ENCODE measurements around the gene OCLN.
"Not testable (repeated sequence)": the region's sequence is repeated elsewhere in the genome, so short reads cannot be mapped to it uniquely, and the experiment has no call there.

The OCLN gene

DNA sequence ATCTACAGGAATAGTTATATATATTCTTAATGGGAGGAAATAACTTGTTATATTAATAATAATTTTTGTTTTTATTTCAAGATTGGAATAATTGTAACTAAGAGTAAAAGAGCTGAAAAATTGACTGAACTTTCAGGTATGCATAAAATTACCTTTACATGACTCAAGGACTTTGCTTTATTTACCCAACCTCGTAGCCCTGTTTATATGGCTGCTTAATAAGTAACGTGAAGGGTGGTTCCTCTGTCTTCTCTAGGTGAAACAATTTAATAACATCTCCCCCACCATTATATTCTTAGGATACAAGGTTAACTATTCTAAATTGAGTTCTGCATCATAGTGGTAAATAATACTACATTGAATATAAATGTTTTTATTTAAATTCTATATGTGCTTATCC lies 75.5 kb downstream of the OCLN start:
- not testable (repeated sequence) for H3K4me3 ChIP-seq (ENCODE audit: low read depth in 1 of 2, low read length in 1 of 2); H3K4me1 ChIP-seq (ENCODE audit: control insufficient read depth in 1 of 2, insufficient read depth in 1 of 2, low read depth in 1 of 2, low read length in 1 of 2); H3K27ac ChIP-seq; H3K36me3 ChIP-seq; H3K27me3 ChIP-seq; H3K9me3 ChIP-seq

DNA sequence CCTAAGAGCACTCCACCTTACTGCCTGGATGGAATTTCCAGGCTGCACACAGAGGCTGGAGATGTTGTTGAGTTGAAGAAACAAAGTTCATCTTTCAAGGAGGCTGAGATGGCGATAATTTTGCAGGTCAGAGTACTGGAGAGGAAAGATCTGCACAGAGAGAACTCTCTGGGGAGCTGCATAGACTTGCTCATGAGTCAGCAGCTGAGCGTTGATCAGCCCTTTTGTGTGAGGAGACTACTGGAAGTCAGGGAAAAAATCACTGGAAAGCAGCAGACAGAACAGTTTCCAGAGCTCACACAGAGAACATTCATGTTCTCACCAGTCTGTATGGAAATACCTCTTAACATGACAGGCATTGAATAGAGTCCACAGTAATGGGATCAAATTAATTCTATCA lies 90.8 kb downstream of the OCLN start:
- H3K4me1 ChIP-seq (ENCODE audit: control insufficient read depth in 1 of 2, insufficient read depth in 1 of 2, low read depth in 1 of 2, low read length in 1 of 2); H3K4me3 ChIP-seq (ENCODE audit: low read depth in 1 of 2, low read length in 1 of 2); H3K36me3 ChIP-seq; H3K27ac ChIP-seq; H3K27me3 ChIP-seq; H3K9me3 ChIP-seq: not testable (repeated sequence)

DNA sequence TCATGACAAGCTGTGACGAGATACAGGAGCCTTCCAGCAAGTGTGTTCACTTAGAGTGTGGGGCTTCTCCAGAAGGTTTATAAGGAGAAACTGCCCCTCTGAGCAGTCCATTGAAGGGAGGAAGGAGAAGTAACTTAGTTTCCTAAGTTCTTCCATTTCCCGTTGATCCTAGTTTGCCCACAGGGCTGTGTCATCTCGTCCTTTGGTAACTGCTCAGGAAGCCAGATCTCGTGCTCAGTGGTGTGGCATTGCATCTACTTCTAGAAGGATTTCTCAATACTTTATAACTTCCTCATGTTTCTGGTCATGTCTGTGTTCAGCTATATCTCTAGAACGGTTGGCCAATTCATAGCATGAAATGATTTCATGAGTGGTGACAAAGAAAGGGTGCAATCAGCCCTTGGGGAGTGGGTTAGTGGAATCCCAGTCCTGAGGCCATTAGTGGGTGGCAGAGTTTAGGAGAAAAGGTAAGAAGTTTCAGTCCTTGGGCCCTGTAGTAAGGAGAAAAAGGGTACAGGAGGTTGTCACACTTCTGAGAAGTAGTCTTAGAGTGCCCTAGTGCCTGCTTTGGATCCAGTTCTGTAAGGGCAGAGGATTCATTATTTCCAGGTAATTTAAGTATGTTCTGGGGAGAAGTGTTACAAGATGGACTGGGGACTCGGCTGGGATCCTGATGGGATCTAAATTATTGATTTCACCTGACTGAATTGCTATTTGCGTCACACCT lies 103.7 kb downstream of the OCLN start:
- peak overlapping the region; percentile 73 for H3K27ac ChIP-seq
- H3K4me3 ChIP-seq (ENCODE audit: low read depth in 1 of 2, low read length in 1 of 2); H3K36me3 ChIP-seq; H3K27me3 ChIP-seq; H3K4me1 ChIP-seq (ENCODE audit: control insufficient read depth in 1 of 2, insufficient read depth in 1 of 2, low read depth in 1 of 2, low read length in 1 of 2); H3K9me3 ChIP-seq: not testable (repeated sequence)

DNA sequence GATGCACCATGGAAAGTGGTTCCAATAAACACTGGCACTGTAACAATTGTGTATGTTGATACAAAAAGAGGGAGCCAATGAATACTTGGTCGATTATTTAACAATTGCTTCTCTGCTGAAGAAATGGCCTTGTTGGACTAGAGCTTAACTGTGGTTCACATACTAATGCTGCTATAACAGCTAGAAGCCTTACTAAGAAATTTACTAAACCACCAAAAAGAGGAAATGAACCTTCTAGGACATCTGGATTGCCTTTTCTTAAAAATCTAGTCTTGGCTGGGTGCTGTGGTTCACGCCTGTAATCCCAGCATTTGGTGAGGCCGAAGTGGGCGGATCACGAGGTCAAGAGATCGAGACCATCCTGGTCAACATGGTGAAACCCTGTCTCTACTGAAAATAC lies 109.4 kb downstream of the OCLN start:
- not testable (repeated sequence) for H3K4me3 ChIP-seq (ENCODE audit: low read depth in 1 of 2, low read length in 1 of 2); H3K9me3 ChIP-seq; H3K4me1 ChIP-seq (ENCODE audit: control insufficient read depth in 1 of 2, insufficient read depth in 1 of 2, low read depth in 1 of 2, low read length in 1 of 2); H3K27ac ChIP-seq; H3K36me3 ChIP-seq; H3K27me3 ChIP-seq

DNA sequence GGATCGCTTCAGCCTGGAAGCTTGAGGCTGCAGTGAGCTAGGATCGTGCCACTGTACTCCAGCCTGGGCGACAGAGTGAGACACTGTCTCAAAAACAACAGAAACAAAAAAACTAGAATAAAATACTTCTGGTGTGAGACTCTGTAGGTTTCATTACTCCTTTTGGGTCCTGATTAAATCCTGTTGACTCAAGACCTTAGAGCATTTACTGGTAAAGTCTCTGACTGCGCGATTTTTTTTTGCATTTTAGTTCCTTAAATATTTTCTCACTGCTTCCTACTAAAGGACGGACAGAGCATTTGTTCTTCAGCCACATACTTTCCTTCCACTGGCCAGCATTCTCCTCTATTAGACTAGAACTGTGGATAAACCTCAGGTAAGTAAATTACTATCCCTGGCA lies 114.2 kb downstream of the OCLN start:
- H3K9me3 ChIP-seq; H3K4me1 ChIP-seq (ENCODE audit: control insufficient read depth in 1 of 2, insufficient read depth in 1 of 2, low read depth in 1 of 2, low read length in 1 of 2); H3K27me3 ChIP-seq; H3K36me3 ChIP-seq: not testable (repeated sequence)
- peak overlapping the region; percentile 65 for H3K27ac ChIP-seq
- peak overlapping the region in 1 of 2 experiments; percentile 20 for H3K4me3 ChIP-seq (ENCODE audit: low read depth in 1 of 2, low read length in 1 of 2)
